Activated gamma-delta T cell treated with Interleukin-2 at 50 U/mL for 16 hours (primary cell): ENCODE results near the gene RAPGEF5.

ENCODE experiments used
- DNase-seq: peaks from one replicate; pipeline ENCODE4 v3.0.0-alpha.2; 2020

RAPGEF5 gene

DNA sequence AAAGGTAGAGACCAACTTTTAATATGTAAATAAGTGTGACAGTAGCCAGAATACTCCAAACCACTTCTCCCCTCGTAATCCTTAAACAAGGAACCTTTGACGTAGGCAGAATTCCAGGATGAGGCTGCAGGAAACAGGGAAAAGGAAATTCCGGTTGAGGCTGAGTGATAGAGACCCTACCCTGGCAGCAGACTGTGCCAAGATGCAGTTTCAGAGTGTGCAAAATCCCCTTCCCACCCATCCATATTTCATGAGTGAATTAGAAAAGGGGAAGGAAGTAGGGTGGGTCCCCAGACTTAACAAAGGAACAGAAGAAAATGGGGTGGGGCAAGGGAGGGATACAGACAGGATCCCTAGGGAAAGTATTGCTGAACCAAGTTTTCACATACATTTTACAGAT is 143.0 kb downstream of the RAPGEF5 start:
- no peak for DNase-seq

DNA sequence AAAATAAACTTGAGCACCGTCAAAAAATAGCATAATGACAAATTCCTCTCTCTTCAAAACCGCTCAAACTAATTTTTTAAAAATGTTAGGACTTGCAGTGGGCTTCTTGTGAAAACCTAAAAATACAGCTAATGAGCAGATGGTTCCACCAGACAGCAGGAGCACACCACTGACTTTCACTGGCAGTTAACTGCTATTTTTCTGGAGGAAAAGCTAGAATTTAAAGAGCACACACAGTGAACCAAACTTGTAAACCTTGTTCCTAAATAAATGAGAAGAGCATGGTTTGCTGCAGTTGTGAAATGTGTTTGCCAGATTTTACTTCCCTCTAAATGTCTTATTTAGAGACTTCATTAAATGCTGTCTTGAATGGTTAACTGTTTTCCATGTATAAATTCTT is 143.9 kb downstream of the RAPGEF5 start:
- no peak for DNase-seq

DNA sequence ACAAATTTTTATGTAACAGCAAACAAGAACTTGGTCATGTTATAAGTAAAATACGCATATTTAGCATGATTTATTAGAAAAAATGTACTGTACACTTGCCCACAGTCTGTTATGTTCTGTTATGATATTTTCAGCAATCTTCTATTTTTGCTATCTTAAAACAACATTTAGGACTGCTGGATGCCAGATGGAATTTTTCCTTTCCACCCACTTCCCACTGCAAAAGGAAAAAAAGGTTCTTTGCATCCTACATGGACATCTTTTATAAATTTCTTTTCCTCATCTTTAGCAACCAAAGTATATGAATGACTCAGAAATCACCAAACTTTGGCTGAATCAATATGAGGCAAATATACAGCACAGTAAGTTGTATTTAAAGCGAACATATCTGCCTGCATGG is 146.0 kb downstream of the RAPGEF5 start:
- DNase-seq, result no peak

DNA sequence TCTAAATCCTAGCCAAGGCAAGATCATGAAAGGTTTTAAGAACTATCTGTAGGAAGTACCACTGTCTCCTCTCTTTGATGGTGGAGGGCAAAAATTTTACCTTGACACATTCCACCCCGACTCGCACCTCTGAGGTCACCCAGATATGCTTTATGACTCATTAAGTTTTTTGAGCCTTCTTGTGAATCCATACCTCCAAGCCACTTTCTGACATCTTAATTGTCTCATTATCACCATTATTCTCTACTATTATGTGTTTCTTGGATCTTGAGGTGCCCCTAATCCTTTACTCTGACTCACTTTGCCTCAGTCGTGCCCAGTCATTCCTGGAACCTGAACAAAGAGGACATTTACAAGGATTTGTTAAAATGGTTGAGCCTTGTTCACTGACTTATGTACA is 146.6 kb downstream of the RAPGEF5 start:
- DNase-seq, result no peak

DNA sequence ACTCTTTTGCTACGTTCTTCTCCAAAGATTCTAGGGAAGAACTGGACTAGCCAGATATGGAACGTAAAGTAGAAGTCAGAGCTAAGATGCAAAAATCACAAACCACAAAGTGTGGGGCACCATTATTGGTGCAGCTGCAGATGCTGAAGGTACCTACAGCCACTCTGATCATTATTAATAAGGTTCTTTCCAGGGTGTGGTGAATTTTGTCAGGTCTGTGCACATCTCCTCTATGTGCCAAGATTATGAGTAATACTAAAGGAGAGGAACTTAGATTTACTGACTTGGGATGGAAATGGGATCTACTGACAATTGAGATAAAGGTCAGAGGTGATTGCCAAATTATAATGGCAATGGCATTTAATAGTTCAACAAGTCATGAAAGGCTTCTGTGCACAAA is 148.2 kb downstream of the RAPGEF5 start:
- DNase-seq, result no peak

DNA sequence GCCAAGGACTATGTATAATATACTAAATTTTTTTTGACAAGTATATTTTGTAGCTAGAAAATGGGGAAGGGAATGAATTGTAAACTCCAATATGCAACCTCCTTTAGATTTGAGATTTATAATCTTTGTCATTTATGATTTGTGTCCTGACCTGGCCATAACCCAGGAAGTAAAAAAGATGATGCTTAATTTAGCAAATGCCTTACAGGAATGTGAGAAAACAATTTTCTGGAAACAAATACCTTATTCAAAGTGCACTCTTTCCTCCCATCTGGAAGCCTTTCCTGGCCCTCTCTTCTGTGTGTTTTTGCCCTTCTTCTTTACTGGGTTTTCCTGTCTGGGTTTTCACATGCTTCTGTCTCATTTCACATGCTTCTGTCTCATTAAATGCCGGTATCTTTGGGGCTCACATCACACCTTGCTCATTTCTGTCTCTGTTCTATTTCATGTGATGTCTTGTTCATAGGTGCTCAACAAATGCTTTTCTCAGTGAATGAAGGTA is 149.2 kb downstream of the RAPGEF5 start:
- DNase-seq, result no peak

DNA sequence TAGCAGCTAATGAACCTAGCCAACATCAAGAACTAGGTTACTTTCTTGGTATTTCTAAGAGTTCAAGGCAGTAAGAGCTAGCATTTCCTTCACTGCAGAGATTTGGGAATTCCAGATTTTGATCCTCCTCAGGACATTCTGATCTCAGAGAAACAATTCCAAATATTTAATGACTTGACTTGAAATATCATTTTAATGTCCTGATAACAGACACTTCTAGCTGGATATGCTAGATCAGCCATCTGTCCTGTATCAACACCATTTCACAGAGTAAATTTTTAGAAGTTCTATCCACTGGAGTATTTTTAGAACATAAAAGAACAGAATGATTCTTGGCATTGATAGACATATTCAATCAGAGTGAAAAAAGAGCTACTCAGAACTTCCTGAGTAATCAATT is 151.3 kb downstream of the RAPGEF5 start:
- no peak for DNase-seq

DNA sequence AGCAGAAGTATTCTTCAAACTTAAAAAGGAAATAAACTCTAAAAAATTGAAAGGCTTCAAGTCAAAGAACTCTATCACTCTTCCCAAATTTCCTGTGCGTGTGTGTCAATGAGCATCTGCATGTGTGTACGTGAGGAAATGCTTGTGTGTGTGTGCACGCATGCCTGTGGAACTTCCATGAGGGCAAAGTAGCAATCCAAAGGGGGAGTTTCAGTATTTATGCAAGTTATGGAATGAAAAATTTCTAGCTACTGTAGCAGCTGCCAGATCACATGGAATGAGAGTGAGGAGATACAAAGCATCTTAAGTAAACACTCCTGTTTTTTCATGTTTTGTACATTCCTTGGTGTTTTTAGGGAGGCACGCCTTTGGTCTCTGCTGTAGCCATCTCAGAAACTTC is 152.6 kb downstream of the RAPGEF5 start:
- no peak for DNase-seq

DNA sequence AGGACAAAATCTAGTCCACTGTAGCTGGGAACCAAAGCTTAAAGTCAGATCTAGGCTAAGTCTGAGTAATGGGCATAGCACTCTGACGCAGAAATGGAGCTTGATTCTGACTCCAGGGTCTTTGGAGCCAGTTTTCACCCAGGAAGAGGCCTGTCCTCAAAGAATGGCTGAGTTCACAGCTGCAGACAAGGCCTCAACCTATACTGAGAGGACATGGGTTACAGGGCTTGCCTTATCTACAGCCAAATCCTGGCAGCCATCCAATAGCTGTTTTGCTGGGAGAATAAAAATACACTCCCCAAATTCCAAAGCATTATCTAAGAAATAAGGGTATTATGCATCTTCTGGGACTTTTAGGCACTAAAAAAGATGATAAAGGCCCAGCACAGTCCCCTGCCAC is 154.8 kb downstream of the RAPGEF5 start:
- no peak for DNase-seq

DNA sequence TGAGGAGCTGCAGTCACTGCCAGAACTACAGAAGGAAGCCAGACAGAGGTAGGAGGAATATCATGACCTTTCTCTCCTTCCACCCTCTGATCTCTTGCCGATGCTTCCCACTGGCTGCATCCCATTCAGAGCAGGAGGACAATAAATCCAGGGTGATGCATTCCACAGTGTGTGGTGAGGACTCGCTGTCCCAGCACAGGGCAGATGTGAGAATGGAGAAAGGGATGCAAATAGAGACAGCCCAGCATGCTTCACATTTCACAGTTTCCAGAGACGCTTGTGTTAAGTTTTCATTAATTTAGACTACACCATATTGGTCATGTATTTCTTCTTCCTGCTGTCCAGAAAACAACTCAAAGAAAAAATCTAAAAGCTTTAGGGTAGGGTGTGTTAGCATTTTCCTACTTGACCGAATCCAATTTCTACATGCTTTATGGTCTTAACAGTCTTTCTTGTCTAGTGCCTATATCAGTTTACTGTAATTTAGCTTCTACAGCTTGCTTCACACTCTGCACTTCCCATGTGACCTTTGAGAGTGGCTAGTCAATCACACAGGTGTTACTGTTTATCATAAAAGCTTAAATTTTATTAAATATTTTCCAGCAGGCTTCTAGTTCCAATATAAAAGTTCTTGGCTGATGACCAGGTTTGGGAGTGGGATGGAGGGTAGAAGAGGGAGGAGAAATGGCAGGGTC is 155.6 kb downstream of the RAPGEF5 start:
- DNase-seq, result no peak

DNA sequence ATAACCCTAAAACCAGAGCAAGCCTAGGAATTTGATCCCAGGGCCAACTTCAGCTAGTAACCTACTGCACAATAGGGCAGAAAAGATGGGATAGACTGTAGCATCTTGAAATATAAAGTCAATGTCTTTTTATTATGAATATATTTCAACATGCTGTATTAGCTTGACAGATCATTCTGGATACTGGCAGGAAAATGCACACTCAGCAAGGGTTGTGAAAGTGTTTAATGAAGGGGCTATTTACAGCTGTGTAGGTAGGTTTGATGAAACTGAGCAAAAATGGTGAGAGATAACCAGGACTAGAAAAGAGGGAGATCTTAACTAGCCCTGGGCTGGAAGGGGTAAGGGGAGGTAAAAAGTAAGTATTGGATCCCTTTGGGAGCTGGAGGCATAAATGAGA is 156.2 kb downstream of the RAPGEF5 start:
- DNase-seq, result no peak

DNA sequence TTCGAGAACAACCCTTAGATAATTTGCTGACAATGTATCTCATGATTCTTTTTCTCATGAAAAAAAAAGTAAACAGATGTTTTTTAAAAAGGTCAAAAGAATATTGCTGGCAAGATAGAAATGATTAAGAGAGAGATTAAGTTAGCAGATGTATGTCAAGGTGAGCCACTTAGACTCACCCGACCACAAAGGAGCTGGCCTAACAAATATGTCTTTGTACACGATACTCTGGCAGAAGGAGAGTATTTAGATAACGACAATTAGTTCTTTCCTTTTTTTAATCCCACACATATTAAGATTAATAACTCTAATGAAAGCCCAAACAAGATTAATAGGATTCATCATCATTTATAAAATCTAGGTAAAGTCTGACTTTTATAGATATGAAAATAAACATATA is 156.7 kb downstream of the RAPGEF5 start:
- no peak for DNase-seq

DNA sequence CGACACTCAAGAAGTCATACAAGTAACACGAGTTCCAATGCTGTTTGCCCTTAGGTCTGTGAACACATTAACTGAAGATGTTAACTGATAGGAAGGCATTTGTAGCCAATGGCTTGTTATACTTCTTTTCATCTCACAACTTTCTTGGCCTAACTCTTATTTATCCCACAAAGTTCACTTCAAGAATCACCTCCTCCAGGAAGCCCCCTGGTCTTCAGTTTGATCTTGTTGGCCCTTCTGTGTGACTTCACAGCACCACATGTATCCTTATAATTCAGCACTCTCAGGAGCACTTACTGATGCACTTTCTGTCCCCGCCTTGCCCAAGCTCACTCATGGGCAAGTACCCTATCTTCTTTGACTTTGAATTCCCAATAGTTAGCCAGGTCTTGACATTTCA is 159.6 kb downstream of the RAPGEF5 start:
- no peak for DNase-seq

DNA sequence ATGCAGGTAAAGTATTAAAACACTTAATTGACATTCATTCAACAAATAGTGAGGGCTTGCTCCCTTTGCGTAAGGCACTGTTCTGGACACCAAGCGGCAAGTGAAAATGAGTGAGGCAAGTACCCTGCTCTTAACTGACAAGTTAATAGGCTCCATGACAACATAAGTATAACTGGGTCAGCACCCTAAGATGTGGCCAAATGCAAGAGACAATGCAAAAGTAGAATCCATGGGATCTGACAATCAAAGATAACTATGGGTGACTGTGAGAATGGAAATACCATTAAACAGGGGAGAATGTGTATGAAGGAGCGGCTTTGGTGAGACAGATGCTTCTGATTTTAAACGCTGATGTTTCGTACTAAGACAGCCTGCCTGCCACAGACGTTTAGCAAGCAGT is 160.5 kb downstream of the RAPGEF5 start:
- DNase-seq, result no peak

DNA sequence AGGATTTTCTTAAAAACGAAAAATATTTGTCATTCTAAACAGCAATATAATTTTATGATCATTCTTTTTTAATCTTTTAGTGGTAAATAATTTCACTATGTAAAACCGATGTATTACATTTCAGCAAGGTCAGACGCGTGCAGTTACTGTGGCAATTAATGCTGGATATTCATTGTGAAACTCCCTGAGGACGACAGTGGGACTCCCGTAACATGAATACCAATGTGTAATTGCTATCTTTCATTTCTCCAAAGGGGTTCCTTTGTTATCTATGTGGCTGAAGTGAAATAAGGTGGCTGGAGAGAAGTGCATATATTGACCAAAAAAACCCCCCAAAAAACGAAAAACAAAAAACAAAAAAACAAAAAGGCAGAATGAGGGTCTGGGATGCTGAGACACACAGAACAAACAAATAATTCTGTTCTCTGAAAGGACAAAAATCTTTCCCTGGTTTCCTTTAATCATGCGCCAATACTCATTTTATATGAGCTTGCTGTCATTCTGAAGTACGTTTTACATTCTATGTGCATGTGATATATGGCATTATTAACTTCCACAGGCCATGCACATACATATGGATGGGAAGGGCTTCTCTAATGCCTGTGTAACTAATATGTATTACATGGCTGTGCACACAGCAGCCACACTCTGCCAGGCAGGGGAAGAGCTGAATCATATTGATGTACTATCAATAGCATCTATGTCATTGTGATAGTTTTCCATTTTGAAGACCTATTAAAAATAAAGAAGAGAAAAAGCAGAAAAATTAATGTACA is 161.4 kb downstream of the RAPGEF5 start:
- DNase-seq, result no peak

DNA sequence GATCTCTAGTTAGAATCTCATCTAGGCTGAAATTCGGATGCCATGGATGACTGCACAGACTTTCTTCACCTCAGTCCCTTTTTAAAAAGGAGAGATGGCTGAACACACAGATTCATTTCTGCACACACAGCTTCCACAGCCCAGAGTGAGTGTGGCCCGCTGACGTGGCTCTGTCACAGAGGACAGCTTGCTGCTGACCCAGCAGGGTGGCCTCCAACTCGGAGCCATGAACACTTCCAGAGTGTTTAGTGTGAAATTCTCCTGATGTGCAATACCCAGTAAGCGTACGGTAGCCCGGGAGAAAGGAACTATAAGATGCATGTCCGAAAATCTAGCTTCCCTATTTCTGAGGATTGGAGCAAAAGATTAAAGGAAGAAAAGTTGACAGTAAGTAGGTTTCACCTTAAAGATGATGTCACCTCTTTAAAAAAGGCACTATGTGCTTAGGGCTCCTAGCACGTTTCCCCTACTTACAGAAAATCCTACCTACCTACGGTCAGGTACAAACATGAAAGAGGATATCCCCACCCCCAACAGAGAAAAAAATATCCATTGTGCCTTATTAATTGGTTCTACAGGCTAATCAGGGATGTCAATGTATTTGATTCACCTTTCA is 162.2 kb downstream of the RAPGEF5 start:
- no peak for DNase-seq

DNA sequence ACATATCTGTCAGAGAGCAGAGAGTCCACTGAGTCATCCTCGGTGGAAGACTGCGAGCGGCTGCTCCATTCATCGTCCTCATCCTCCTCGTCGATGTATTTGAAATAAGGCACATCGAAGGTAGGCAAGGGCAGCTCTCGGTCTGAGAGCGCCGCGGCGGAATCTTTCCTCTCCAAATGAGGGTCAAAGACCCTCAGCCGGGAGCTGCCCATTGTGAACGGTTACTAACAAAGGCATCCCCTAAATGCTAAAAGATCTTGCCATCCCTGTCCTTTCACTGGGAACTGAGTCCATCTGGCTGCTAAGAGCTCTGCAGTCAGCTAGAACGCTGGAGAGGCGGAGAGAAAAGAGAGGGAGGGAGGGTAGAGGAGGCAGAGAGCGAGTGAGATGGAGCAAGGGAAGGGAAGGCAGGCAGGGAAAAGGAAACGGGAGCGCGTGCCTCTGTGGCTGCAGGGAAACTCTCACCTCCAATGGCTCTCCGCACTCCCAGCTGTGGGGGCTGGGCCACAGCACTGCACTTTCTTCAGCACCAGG is 163.4 kb downstream of the RAPGEF5 start:
- no peak for DNase-seq

DNA sequence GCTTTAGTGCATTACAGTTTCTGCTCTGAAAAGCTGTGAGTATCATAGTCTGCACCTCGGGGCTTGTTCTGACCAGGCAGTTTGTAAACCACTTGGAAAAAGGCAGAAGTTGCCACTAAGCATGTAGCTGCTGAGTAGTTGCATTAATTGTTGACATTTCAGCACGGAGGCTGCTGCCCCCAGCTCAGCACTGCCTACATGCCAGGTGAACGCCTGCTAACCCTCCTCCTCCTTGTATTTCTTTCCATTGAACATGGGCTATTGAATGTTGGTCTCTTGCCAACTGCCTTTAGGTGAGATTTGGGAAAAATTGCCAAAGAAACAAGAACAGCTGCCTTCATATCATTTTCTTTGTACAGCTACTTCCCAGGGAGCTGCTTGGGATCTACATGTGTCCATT is 164.2 kb downstream of the RAPGEF5 start:
- DNase-seq, result no peak

DNA sequence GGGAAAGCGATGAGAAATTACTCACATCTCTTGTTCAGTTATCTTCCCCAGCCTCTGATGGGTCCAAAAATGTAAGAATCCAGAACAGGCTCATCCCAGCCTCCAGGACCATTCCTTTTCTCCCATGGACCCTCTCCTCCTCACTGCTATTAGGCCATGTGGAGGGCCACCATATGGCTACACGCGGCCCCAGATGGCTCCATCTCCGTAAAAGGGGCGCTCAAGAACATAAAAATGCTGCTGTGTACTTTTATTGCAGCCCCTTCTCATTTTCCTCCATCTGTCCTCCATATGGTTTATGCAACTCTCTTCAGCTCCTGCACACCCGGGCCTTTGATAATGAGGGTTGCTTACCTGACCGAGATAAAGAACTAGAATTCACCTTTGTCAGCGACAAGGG is 166.2 kb downstream of the RAPGEF5 start:
- no peak for DNase-seq

DNA sequence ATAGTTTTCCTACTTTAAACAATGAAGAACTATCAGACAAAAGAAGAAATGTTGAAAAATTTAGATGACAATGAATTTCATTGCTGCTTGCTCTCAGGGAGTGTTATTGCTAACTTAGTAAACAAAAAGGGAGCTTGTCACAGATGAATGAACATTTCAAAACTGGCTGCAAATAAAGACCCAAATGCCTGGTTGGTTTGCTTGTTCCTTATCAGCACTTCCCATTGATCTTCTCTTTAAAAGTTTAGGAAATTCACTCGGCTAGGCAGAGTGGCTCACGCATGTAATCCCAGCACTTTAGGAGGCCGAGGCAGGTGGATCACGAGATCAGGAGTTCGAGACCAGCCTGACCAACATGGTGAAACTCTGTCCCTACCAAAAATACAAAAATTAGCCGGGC is 167.2 kb downstream of the RAPGEF5 start:
- DNase-seq, result no peak

DNA sequence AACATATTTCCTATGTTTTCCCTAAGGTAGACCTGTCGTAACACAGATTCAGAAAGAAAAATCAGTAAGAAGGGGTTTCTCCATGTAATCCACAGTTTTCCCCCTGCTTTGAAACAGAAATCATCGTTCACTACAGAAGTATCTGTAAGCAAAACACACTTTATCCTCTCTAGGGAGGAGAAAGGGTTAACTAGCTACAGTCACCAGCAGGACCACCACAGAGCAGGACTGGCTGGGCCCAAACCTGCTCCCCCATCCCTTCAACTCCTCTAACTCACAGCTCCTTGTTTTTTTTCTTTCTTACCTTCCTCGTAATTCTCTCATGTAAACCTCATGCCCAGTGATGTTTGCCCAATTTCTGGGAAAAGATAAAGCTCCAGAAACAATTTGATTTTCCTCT is 167.7 kb downstream of the RAPGEF5 start:
- DNase-seq, result no peak

DNA sequence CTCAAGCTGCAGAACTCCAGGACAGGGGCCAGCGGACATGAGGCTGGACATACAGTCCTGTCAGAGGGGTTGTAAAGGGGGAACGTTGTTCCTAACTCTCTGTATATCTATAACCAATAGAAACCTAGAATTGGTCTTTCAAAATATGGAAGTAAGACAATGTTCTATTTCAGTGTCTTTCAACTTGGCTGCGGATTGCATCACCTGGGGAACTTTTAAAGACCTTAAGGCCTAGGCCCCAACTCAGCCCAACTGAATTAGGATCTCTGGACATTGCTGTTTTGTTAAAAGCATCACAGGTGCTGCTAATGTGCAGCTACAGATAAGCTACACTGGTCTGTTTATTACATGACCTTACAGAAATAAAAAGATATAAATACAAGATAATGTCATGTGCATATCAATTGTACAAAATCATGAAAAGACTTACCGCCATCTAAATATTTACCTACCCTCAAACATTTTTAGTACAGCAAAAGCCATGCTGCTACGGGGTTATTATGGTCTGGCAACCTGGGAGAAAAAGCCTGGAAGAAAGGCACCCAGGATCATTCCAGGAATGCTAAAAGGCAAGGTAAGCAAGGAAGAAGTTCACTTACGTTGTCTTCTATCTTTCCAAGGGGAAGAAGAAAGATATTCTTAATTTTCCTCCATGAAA is 169.1 kb downstream of the RAPGEF5 start:
- no peak for DNase-seq

DNA sequence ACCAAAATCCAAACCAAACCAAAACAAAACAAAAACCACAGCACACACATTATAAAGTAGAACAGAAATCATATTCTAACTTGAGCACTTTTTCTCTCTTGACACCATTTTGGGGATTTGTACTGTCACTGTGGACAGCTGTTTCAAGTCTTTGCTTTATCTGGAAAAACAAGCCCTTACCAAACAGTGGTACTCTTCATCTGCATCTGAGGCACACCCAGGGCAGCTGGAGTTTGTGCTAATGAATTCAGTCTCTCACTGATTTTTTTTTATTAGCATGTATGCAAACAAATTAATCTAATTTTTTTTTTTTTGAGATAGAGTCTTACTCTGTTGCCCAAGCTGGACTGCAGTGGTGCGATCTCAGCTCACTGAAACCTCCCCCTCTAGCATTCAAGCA is 171.4 kb downstream of the RAPGEF5 start:
- DNase-seq, result no peak
